Brain microvascular endothelial cell (primary cell): ENCODE results near the gene SGPP1.

Experiments used
- DNase-seq: peaks from one replicate; pipeline ENCODE4 v3.0.0-alpha.2; 2020
- H3K27ac ChIP-seq: fragments of 250-450 bp; sonication (Bioruptor Pico); 2 replicates; pipeline ENCODE4 v1.5.1; 2020; ENCODE audit warnings: mild to moderate bottlenecking, moderate library complexity
- H3K27me3 ChIP-seq: fragments of 250-450 bp; sonication (Bioruptor Pico); replicated peaks from 2 replicates; pipeline ENCODE4 v1.5.1; 2020; ENCODE audit warnings: mild to moderate bottlenecking
- H3K36me3 ChIP-seq: fragments of 250-450 bp; sonication (Bioruptor Pico); replicated peaks from 2 replicates; pipeline ENCODE4 v1.5.1; 2020; ENCODE audit warnings: mild to moderate bottlenecking
- H3K4me3 ChIP-seq: 2 replicates; pipeline ENCODE4 v1.5.1; 2011; ENCODE audit warnings: low read depth, mild to moderate bottlenecking, control low read depth, low read length, moderate library complexity
- CTCF ChIP-seq: IDR thresholded peaks from 2 replicates; pipeline ENCODE4 v1.5.1; 2011; ENCODE audit warnings: low read depth, mild to moderate bottlenecking, moderate library complexity, low read length, control low read depth, inconsistent platforms; ENCODE audit errors: missing control alignments
- in situ Hi-C: cut with HindIII; loops from 2 replicates; pipeline ENCODE4 v1.10.0; 2017; ENCODE audit warnings: low sequenced_read_pairs, low pct_ligation_motif_present

SGPP1 gene

GRCh38 chr14:63737582-63738006, 9.7 kb upstream of the SGPP1 start:
- H3K4me3 ChIP-seq, result no peak overlapping the region
- no peaks in the 10 kb centered on the region for H3K27me3 ChIP-seq
- H3K36me3 ChIP-seq, result no peaks in the 10 kb centered on the region
- no peak for DNase-seq
- TF ChIP-seq CTCF, result no peak
- H3K27ac ChIP-seq, result no peak overlapping the region
- in situ Hi-C loops, result no loop called here

GRCh38 chr14:63735720-63736119, 7.9 kb upstream of the SGPP1 start:
- no peak overlapping the region for H3K27ac ChIP-seq
- DNase-seq, result no peak
- no peaks in the 10 kb centered on the region for H3K27me3 ChIP-seq
- no peak overlapping the region for H3K4me3 ChIP-seq
- in situ Hi-C loops, result no loop called here
- no peaks in the 10 kb centered on the region for H3K36me3 ChIP-seq
- TF ChIP-seq CTCF, result no peak

GRCh38 chr14:63730659-63731058, 2.8 kb upstream of the SGPP1 start:
- no peak overlapping the region for H3K4me3 ChIP-seq
- in situ Hi-C loops, result no loop called here
- no peak for DNase-seq
- H3K36me3 ChIP-seq, result no peaks in the 10 kb centered on the region
- no peak overlapping the region for H3K27ac ChIP-seq
- no peaks in the 10 kb centered on the region for H3K27me3 ChIP-seq
- TF ChIP-seq CTCF, result no peak

- peak; percentile 18 for DNase-seq
- in situ Hi-C loops, result no loop called here
Observed at GRCh38 chr14:63727231-63727735, 582 bp downstream of the SGPP1 start.

GRCh38 chr14:63726499-63726898, 1.4 kb downstream of the SGPP1 start:
- DNase-seq, result no peak
- Histone ChIP-seq H3K27ac (no peak overlapping the region), H3K36me3 (no peaks in the 10 kb centered on the region), H3K27me3 (no peaks in the 10 kb centered on the region), H3K4me3 (peak overlapping the region; percentile 80)
- in situ Hi-C loops, result no loop called here
- TF ChIP-seq CTCF, result no peak

More at GRCh38 chr14:63727231-63727735, 582 bp downstream of the SGPP1 start:
- TF ChIP-seq CTCF, result no peak
- H3K36me3 ChIP-seq, result no peaks in the 10 kb centered on the region
- H3K4me3 ChIP-seq, result peak overlapping the region; percentile 80
- H3K27me3 ChIP-seq, result no peaks in the 10 kb centered on the region
- H3K27ac ChIP-seq, result peak overlapping the region; percentile 31

GRCh38 chr14:63725786-63726460, 1.9 kb downstream of the SGPP1 start:
- in situ Hi-C loops, result no loop called here
- Histone ChIP-seq H3K27ac (no peak overlapping the region), H3K4me3 (peak overlapping the region; percentile 80)

More at GRCh38 chr14:63725786-63726460, 1.9 kb downstream of the SGPP1 start:
- H3K27me3 ChIP-seq, result no peaks in the 10 kb centered on the region
- no peaks in the 10 kb centered on the region for H3K36me3 ChIP-seq
- no peak for TF ChIP-seq CTCF
- DNase-seq, result no peak
